ENCODE measurements around the gene THEM5.

THEM5 gene

GRCh38 chr1:151809985-151810556, 43.4 kb downstream of the THEM5 start:
- TF ChIP-seq POLR2A (IDR thresholded peaks at IDR 0.05; ENCODE audit: low read depth, low read length) (no peak), TAF1 (IDR thresholded peaks at IDR 0.05; ENCODE audit: borderline replicate concordance, low read depth, low read length) (no peak), POLR2AphosphoS5 (IDR thresholded peaks at IDR 0.05; ENCODE audit: low read depth, low read length) (no peak)
- DNase-seq (ENCODE audit: insufficient read length) (no peak), FAIRE-seq (no peak)

- TF ChIP-seq POLR2A (IDR thresholded peaks at IDR 0.05; ENCODE audit: low read depth, low read length) (no peak), POLR2AphosphoS5 (IDR thresholded peaks at IDR 0.05; ENCODE audit: low read depth, low read length) (no peak), TAF1 (IDR thresholded peaks at IDR 0.05; ENCODE audit: borderline replicate concordance, low read depth, low read length) (no peak)
- no peak for FAIRE-seq
These were observed 44.1 kb downstream of the THEM5 start for GRCh38 chr1:151809290-151809984.

GRCh38 chr1:151807766-151808165, 45.7 kb downstream of the THEM5 start:
- TF ChIP-seq POLR2A (IDR thresholded peaks at IDR 0.05; ENCODE audit: low read depth, low read length): no peak
- no peak for TF ChIP-seq POLR2AphosphoS5 (IDR thresholded peaks at IDR 0.05; ENCODE audit: low read depth, low read length)
- TF ChIP-seq TAF1 (IDR thresholded peaks at IDR 0.05; ENCODE audit: borderline replicate concordance, low read depth, low read length): no peak
- no peak for DNase-seq (ENCODE audit: insufficient read length)
- FAIRE-seq: no peak

More at GRCh38 chr1:151809290-151809984, 44.1 kb downstream of the THEM5 start:
- no peak for DNase-seq (ENCODE audit: insufficient read length)

GRCh38 chr1:151807131-151807530, 46.4 kb downstream of the THEM5 start:
- FAIRE-seq (no peak), DNase-seq (ENCODE audit: insufficient read length) (no peak)

DNA sequence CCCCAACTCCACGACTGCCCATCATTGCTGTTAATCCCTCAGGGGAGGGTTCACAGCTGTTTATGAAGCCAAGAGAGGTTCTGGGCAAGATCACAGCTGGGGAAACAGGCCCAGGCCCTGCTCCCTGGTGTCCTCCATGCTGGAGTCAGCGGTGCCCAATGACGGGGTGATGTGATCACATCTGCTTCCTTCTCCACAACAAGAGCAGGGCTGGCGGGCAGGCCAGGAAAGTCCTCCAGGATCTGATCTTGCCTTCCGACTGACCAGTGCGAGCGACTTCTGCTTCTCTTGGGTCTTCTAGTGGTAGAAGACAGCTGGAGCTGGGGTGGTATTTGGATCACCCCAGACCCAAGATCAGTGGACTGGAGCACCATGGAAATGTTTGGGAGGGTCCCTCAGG, 47.3 kb downstream of the THEM5 start:
- TF ChIP-seq TAF1 (IDR thresholded peaks at IDR 0.05; ENCODE audit: borderline replicate concordance, low read depth, low read length) (no peak), POLR2A (IDR thresholded peaks at IDR 0.05; ENCODE audit: low read depth, low read length) (no peak), POLR2AphosphoS5 (IDR thresholded peaks at IDR 0.05; ENCODE audit: low read depth, low read length) (no peak)
- DNase-seq (ENCODE audit: insufficient read length): no peak
- no peak for FAIRE-seq

More at GRCh38 chr1:151807131-151807530, 46.4 kb downstream of the THEM5 start:
- no peak for TF ChIP-seq POLR2AphosphoS5 (IDR thresholded peaks at IDR 0.05; ENCODE audit: low read depth, low read length)
- TF ChIP-seq POLR2A (IDR thresholded peaks at IDR 0.05; ENCODE audit: low read depth, low read length): no peak
- no peak for TF ChIP-seq TAF1 (IDR thresholded peaks at IDR 0.05; ENCODE audit: borderline replicate concordance, low read depth, low read length)

DNA sequence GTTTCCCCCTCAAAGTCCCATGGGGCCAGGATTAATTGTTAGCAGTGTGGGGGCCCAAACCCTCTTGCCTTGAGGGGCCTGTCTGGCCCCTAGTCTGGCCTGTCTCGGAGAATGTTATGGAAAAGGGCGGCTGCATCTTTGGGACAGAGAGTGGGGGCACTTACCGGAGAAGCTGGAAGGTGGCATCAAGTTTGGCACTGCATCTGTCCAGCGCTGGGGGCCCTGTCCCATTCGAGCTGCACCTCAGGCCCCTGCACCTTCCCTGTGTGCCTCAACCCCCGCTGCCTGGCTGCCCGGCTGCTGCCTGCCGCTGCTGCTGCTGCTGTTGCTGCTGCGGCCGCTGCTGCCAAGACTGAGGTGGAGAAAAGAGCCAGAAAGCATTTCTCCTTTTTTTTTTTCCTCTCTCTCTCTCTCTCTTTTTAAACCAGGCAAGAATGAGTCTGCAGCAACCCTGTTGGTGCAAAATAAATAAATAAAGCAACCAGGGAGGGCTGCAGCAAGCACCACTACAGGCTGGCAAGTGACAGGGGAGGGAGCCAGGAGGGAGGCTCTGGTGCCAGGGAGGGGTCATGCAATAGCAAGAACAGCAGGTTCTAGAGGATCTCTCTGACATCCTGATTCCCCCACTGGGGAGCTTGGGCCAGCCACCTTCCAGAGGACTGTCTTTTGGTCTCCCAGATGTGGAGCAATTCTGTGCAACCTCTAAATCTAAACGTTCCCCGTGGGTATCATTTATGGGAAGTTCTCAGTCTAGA, 48.3 kb downstream of the THEM5 start, which contains the start of gene LINGO4:
Gene LINGO4, minus strand, starts transcription at position 354 of the 755 bp plus-strand sequence. CDS start 2,715 bp downstream, outside the sequence.
- FAIRE-seq (no peak), DNase-seq (ENCODE audit: insufficient read length) (no peak)
- TF ChIP-seq POLR2AphosphoS5 (IDR thresholded peaks at IDR 0.05; ENCODE audit: low read depth, low read length): no peak
- no peak for TF ChIP-seq TAF1 (IDR thresholded peaks at IDR 0.05; ENCODE audit: borderline replicate concordance, low read depth, low read length)
- no peak for TF ChIP-seq POLR2A (IDR thresholded peaks at IDR 0.05; ENCODE audit: low read depth, low read length)

- FAIRE-seq (no peak), DNase-seq (ENCODE audit: insufficient read length) (no peak)
- TF ChIP-seq POLR2AphosphoS5 (IDR thresholded peaks at IDR 0.05; ENCODE audit: low read depth, low read length) (no peak), TAF1 (IDR thresholded peaks at IDR 0.05; ENCODE audit: borderline replicate concordance, low read depth, low read length) (no peak)
These were observed 49.6 kb downstream of the THEM5 start for GRCh38 chr1:151803915-151804314.

DNA sequence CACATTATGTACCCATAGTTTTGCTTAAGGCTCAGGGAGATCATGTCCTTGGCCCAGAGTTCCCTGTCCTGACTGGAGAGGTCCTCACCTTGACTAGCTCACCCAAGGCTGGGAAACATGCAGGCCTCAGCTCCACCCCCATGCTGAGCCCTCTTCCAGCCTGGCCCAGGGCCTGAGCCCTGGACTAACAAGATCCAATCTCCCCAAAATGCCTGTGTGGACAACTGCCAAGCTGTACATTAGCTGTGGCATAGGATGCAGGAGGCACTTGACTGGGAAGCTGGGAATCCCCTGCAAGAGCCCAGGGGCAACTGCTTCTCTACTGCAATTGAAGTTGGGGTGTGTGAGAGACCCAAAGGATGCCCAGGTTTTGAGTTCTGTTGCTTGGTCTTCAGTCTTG, 50.3 kb downstream of the THEM5 start:
- DNase-seq (ENCODE audit: insufficient read length) (no peak), FAIRE-seq (no peak)
- TF ChIP-seq TAF1 (IDR thresholded peaks at IDR 0.05; ENCODE audit: borderline replicate concordance, low read depth, low read length): no peak
- no peak for TF ChIP-seq POLR2AphosphoS5 (IDR thresholded peaks at IDR 0.05; ENCODE audit: low read depth, low read length)
- no peak for TF ChIP-seq POLR2A (IDR thresholded peaks at IDR 0.05; ENCODE audit: low read depth, low read length)

DNA sequence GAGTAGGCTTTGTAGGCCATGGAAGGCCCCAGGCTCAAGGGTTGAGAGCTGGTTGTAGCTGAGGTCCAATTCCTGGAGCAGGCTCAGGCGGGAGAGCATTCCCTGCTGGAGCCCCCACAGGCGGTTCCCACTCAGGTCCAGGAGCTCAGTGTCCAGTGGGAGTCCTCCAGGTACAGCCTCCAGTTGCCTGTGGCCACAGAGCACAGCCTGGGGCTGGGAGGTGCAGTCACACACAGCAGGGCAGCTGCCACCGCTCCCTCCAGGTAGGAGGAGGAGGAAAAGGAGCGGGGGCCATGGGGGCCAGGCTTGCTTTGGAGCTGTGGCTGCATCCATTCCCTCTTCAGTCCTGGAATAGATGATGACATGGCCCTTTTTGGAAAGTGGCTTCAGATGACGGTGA, 51.1 kb downstream of the THEM5 start:
- DNase-seq (ENCODE audit: insufficient read length) (no peak), FAIRE-seq (no peak)
- TF ChIP-seq TAF1 (IDR thresholded peaks at IDR 0.05; ENCODE audit: borderline replicate concordance, low read depth, low read length) (no peak), POLR2A (IDR thresholded peaks at IDR 0.05; ENCODE audit: low read depth, low read length) (no peak)

DNA sequence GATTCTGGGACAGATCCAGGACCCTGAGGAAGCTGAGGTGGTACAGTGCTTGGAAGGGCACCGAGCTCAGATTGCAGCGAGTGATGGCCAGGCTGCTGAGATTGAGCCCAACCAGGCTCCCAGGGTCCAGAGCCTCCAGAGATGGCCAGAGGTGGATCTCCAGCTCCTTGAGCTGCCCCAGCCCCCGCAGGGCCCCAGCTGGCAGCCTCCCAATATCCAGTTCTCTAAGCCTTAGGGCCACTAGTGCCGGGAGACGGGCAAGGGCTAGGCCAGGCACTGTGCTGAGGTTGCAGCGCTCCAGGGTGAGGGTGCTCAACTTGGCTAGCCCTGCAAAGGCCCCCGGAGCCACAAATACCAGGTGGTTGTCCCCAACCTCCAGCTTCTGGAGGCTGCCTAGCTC, 51.7 kb downstream of the THEM5 start:
- FAIRE-seq (no peak), DNase-seq (ENCODE audit: insufficient read length) (no peak)
- TF ChIP-seq POLR2AphosphoS5 (IDR thresholded peaks at IDR 0.05; ENCODE audit: low read depth, low read length) (no peak), TAF1 (IDR thresholded peaks at IDR 0.05; ENCODE audit: borderline replicate concordance, low read depth, low read length) (no peak), POLR2A (IDR thresholded peaks at IDR 0.05; ENCODE audit: low read depth, low read length) (no peak)

- FAIRE-seq: no peak
- TF ChIP-seq TAF1 (IDR thresholded peaks at IDR 0.05; ENCODE audit: borderline replicate concordance, low read depth, low read length) (no peak), POLR2A (IDR thresholded peaks at IDR 0.05; ENCODE audit: low read depth, low read length) (no peak), POLR2AphosphoS5 (IDR thresholded peaks at IDR 0.05; ENCODE audit: low read depth, low read length) (no peak)
- no peak for DNase-seq (ENCODE audit: insufficient read length)
These were observed 52.1 kb downstream of the THEM5 start for GRCh38 chr1:151801310-151801820.

Measured in GM12892 (cell line).